CD14-positive monocyte (primary cell): ENCODE results near the gene CXADR. TPM values are rescaled to one million over a fixed set of nuclear protein-coding genes. Genes with fewer than 3 reads are reported as not detected.

Source experiments
- DNase-seq, 3 donors: peaks; one replicate each; pipeline ENCODE4 v3.0.0-alpha.2; 2011 to 2022
- H2AFZ ChIP-seq: 2 replicates; pipeline ENCODE4 v1.6.0; 2012; ENCODE audit warnings: mild to moderate bottlenecking, low read depth, low read length, inconsistent platforms; ENCODE audit not compliant: insufficient read depth, poor library complexity, severe bottlenecking
- H3K27ac ChIP-seq, 2 donors: 1 replicate in 1 of 2; 2 replicates in 1 of 2; pipeline ENCODE4 v1.5.1; 2012 to 2013; ENCODE audit warnings: low read length in 2 of 2, control low read depth in 1 of 2, inconsistent platforms in 1 of 2, low read depth in 1 of 2, mild to moderate bottlenecking in 1 of 2
- H3K27me3 ChIP-seq, 2 donors: one replicate each; pipeline versions ENCODE4 v1.6.0 to v1.6.1; 2011 to 2013; ENCODE audit warnings: low read length in 2 of 2; ENCODE audit not compliant: control insufficient read depth in 2 of 2, insufficient read depth in 2 of 2
- H3K36me3 ChIP-seq, 2 donors: replicated peaks in 1 of 2; 1 replicate in 1 of 2; 2 replicates in 1 of 2; pipeline versions ENCODE4 v1.5.1 to v1.6.1; 2012 to 2013; ENCODE audit warnings: low read length in 2 of 2, control low read depth in 1 of 2, inconsistent platforms in 1 of 2, mild to moderate bottlenecking in 1 of 2; ENCODE audit not compliant: insufficient read depth in 2 of 2, control insufficient read depth in 1 of 2
- H3K4me1 ChIP-seq, 2 donors: 1 replicate in 1 of 2; 2 replicates in 1 of 2; pipeline versions ENCODE4 v1.5.1 to v1.6.1; 2012 to 2013; ENCODE audit warnings: low read length in 2 of 2, control low read depth in 1 of 2, inconsistent platforms in 1 of 2, mild to moderate bottlenecking in 1 of 2, moderate library complexity in 1 of 2; ENCODE audit not compliant: insufficient read depth in 2 of 2, control insufficient read depth in 1 of 2
- H3K4me2 ChIP-seq: replicated peaks from 2 replicates; pipeline ENCODE3; 2012; ENCODE audit warnings: low read length, moderate library complexity, mild to moderate bottlenecking; ENCODE audit not compliant: poor library complexity, severe bottlenecking; ENCODE audit errors: extremely low read depth
- H3K4me3 ChIP-seq, 3 experiments: fragments of 200-600 bp in 1 of 3; sonication (generic) in 1 of 3; replicated peaks in 1 of 3; 1 replicate in 2 of 3; 2 replicates in 1 of 3; pipeline ENCODE4 v1.5.1; 2011 to 2013; ENCODE audit warnings: low read length in 3 of 3, mild to moderate bottlenecking in 3 of 3, control low read depth in 2 of 3, low read depth in 2 of 3, inconsistent platforms in 1 of 3, moderate library complexity in 1 of 3
- H3K79me2 ChIP-seq: 2 replicates; pipeline ENCODE4 v1.6.0; 2012; ENCODE audit warnings: mild to moderate bottlenecking, control low read depth, inconsistent platforms, low read length, moderate library complexity; ENCODE audit not compliant: insufficient read depth
- H3K9ac ChIP-seq: 2 replicates; pipeline ENCODE4 v1.6.0; 2017; ENCODE audit warnings: low read length, mild to moderate bottlenecking; ENCODE audit not compliant: insufficient read depth, poor library complexity, severe bottlenecking
- H3K9me3 ChIP-seq, 2 donors: replicated peaks in 1 of 2; 1 replicate in 1 of 2; 2 replicates in 1 of 2; pipeline versions ENCODE4 v1.5.1 to v1.6.1; 2012 to 2013; ENCODE audit warnings: low read length in 2 of 2, control low read depth in 1 of 2; ENCODE audit not compliant: control insufficient read depth in 1 of 2, insufficient read depth in 1 of 2
- H4K20me1 ChIP-seq: 2 replicates; pipeline ENCODE4 v1.6.0; 2012; ENCODE audit warnings: mild to moderate bottlenecking, low read length, control low read depth, moderate library complexity; ENCODE audit not compliant: insufficient read depth
- H3K27ac Mint-ChIP-seq, 7 donors: one replicate each; pipeline ENCODE4 v1.8.0; 2020; ENCODE audit warnings: mild to moderate bottlenecking in 7 of 7, mixed read lengths in 7 of 7, moderate library complexity in 6 of 7, inconsistent platforms in 2 of 7
- H3K27me3 Mint-ChIP-seq, 3 donors: one replicate each; pipeline ENCODE4 v1.8.0; 2021 to 2022; ENCODE audit warnings: low read depth in 3 of 3, mild to moderate bottlenecking in 3 of 3, mixed read lengths in 3 of 3, moderate library complexity in 3 of 3, inconsistent platforms in 1 of 3
- H3K36me3 Mint-ChIP-seq, 2 donors: one replicate each; pipeline ENCODE4 v1.8.0; 2020; ENCODE audit warnings: mixed read lengths in 2 of 2, inconsistent platforms in 1 of 2, mild to moderate bottlenecking in 1 of 2
- H3K4me1 Mint-ChIP-seq: one replicate; pipeline ENCODE4 v1.8.0; 2020; ENCODE audit warnings: mild to moderate bottlenecking, mixed read lengths
- H3K4me3 Mint-ChIP-seq, 2 donors: one replicate each; pipeline ENCODE4 v1.8.0; 2020; ENCODE audit warnings: mild to moderate bottlenecking in 2 of 2, mixed read lengths in 2 of 2, moderate library complexity in 1 of 2
- H3K9me3 Mint-ChIP-seq, 7 donors: one replicate each; pipeline ENCODE4 v1.8.0; 2020 to 2022; ENCODE audit warnings: mixed read lengths in 7 of 7, mild to moderate bottlenecking in 6 of 7, moderate library complexity in 6 of 7, inconsistent platforms in 2 of 7
- CTCF ChIP-seq: fragments of 200-600 bp; IDR thresholded peaks from one replicate; pipeline ENCODE4 v1.8.0; 2022; ENCODE audit warnings: antibody characterized with exemption, mild to moderate bottlenecking
- WGBS: methylation state at CpG from one replicate; pipeline ENCODE4 v1.1.5; 2013; ENCODE audit warnings: missing lambda C conversion rate; ENCODE audit not compliant: insufficient coverage; 5-methylcytosine and 5-hydroxymethylcytosine counted together
- intact Hi-C, 2 donors: fragments of 100-400 bp; cut with micrococcal nuclease; formaldehyde crosslinking; loops; one replicate each; pipeline versions ENCODE4 v1.15.0 to v1.15.1; 2023
- polyA plus RNA-seq, 3 donors: library from polyadenylated mRNA; depleted of rRNA in 1 of 3; unstranded in 2 of 3; stranded (reverse) in 1 of 3; fragments of 300-500 nt in 2 of 3; fragments of >200 nt in 1 of 3; fragmentation: Illumina TruSeq in 2 of 3; gene quantifications; 1 replicate in 2 of 3; 2 replicates in 1 of 3; pipeline ENCODE4 v1.2.3, GENCODE V29; 2012 to 2021

Gene CXADR
- polyA plus RNA-seq, 3 donors = not detected

GRCh38 chr21:17538576-17538975, 25.7 kb downstream of the CXADR start:
- Histone ChIP-seq H3K4me1 (peaks cover 35 to 41% of the 10 kb centered on the region in 2 donors), H3K4me3 (peak overlapping the region in 1 of 3 experiments; percentile 39), H2AFZ (no peak overlapping the region), H4K20me1 (no peaks in the 10 kb centered on the region), H3K27me3 (peaks cover 5 to 9% of the 10 kb centered on the region in 2 donors), H3K27ac (no peak overlapping the region), H3K9ac (no peak overlapping the region), H3K36me3 (no peaks in the 10 kb centered on the region), H3K9me3 (no peaks in the 10 kb centered on the region), H3K4me2 (no peak overlapping the region), H3K79me2 (no peaks in the 10 kb centered on the region)
- Mint-ChIP-seq H3K4me3 (peak overlapping the region in 1 of 2 donors; percentile 79), H3K27me3 (peaks cover 26 to 39% (median 27%) of the 10 kb centered on the region in 3 donors), H3K27ac (peak overlapping the region in 3 of 7 donors; percentile 33 to 72 (median 40)), H3K4me1 (peaks cover 37% of the 10 kb centered on the region), H3K9me3 (peaks cover 0 to 5% (median 0%) of the 10 kb centered on the region in 7 donors), H3K36me3 (no peaks in the 10 kb centered on the region)
- DNase-seq = no peak
- TF ChIP-seq CTCF = no peak
- intact Hi-C loops = loop anchor here in 1 of 2 donors (10.0 kb wide), 1 partner anchor 276 kb away; the partner anchor contains the start of gene C21orf91
- 91% methylated on average over 1 of the region's 2 CpGs for WGBS

- intact Hi-C loops = loop anchor here in 1 of 2 donors (10.0 kb wide), 1 partner anchor 275 kb away; the partner anchor contains the start of gene C21orf91
- Histone ChIP-seq H3K79me2 (no peaks in the 10 kb centered on the region), H2AFZ (no peak overlapping the region), H3K27ac (peak overlapping the region in 1 of 2 donors; percentile 56), H3K9ac (no peak overlapping the region), H3K4me3 (peak overlapping the region in 1 of 3 experiments; percentile 39), H4K20me1 (no peaks in the 10 kb centered on the region), H3K36me3 (no peaks in the 10 kb centered on the region), H3K27me3 (peaks cover 5 to 9% of the 10 kb centered on the region in 2 donors), H3K4me2 (peak overlapping the region; percentile 54), H3K9me3 (no peaks in the 10 kb centered on the region), H3K4me1 (peaks cover 34 to 41% of the 10 kb centered on the region in 2 donors)
- Mint-ChIP-seq H3K27me3 (peaks cover 22 to 41% (median 27%) of the 10 kb centered on the region in 3 donors), H3K36me3 (no peaks in the 10 kb centered on the region), H3K4me1 (peaks cover 36% of the 10 kb centered on the region), H3K4me3 (peak overlapping the region in 1 of 2 donors; percentile 79), H3K27ac (peak overlapping the region in 6 of 7 donors; percentile 69 to 75 (median 72)), H3K9me3 (peaks cover 0 to 5% (median 0%) of the 10 kb centered on the region in 7 donors)
- peak; percentile 49 to 72 (median 64) for DNase-seq
- WGBS = no CpG with 5 or more reads among the region's 1 CpG
- no peak for TF ChIP-seq CTCF
These were observed 26.5 kb downstream of the CXADR start for GRCh38 chr21:17539323-17539722.
